Cardiac fibroblast (primary cell): Measurements from ENCODE around the gene SPAG4.
A peak's percentile ranks its signal among the peaks of the same experiment; 100 is the strongest.

Experiments
- DNase-seq, 2 donors: peaks; one replicate each; pipeline versions ENCODE4 v3.0.0 to v3.0.0-alpha.2; 2010; ENCODE audit warnings: low read depth in 2 of 2
- H3K4me3 ChIP-seq, 2 donors: replicated peaks in 1 of 2; 1 replicate in 1 of 2; 2 replicates in 1 of 2; pipeline ENCODE4 v1.5.1; 2011; ENCODE audit warnings: low read depth in 2 of 2, low read length in 2 of 2, mild to moderate bottlenecking in 2 of 2, moderate library complexity in 1 of 2
- TF ChIP-seq, protein P1 (sequence below): IDR thresholded peaks from one replicate; pipeline ENCODE4 v1.5.1; 2011; ENCODE audit warnings: low read depth, mild to moderate bottlenecking, low read length, inconsistent platforms

Gene SPAG4

DNA sequence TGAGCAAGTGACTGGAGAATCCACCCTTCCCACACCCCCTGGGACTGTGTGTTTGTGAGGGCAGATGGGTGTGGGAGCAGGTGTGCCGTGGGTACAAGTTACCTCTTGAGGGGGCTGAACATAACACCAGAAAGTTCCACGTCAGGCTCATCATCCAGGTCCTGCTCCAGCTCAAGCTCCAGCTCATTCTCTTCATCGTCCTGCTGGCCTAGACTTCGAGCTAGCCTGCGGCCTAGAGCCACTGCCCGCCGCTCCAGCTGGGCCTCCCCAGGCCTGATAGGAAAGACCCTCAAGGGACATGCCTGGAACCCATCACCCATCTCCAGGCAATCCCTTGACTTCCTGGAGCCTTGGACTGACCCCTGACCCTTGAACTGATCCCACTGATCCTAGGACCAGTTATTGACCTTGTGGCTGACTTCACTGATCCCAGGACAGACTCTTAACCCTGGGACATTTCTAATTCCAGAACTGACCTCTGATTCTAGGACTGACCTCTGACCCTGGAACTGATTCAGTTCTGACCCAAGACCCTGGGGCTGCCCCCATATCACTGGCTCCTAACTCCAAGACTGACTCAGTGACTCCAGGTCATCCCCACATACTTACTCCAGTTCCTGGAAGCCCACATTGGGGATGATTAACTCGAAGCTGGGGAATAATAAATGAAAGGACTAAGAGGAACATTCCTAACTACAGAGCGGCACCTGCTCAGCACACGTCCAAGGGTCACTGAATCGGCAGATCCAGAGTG lies 11.8 kb upstream of the SPAG4 start:
- H3K4me3 ChIP-seq: no peak overlapping the region
- TF ChIP-seq, protein P1, sequence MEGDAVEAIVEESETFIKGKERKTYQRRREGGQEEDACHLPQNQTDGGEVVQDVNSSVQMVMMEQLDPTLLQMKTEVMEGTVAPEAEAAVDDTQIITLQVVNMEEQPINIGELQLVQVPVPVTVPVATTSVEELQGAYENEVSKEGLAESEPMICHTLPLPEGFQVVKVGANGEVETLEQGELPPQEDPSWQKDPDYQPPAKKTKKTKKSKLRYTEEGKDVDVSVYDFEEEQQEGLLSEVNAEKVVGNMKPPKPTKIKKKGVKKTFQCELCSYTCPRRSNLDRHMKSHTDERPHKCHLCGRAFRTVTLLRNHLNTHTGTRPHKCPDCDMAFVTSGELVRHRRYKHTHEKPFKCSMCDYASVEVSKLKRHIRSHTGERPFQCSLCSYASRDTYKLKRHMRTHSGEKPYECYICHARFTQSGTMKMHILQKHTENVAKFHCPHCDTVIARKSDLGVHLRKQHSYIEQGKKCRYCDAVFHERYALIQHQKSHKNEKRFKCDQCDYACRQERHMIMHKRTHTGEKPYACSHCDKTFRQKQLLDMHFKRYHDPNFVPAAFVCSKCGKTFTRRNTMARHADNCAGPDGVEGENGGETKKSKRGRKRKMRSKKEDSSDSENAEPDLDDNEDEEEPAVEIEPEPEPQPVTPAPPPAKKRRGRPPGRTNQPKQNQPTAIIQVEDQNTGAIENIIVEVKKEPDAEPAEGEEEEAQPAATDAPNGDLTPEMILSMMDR: no peak
- DNase-seq: no peak

DNA sequence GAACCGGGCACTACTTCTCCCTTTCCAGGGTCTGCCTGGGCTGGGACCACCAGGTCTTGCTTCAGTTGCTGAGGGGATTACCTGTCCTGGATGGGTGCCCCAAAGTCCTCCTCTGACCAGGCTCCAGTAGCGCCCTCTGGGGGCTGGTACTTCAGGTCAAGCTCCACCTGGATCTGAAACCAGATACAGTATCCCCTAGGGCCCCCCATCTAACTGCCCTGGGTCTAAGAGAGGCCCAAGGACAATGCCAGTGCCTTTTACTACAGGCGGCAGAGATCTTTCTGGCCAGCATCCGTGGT lies 11.2 kb upstream of the SPAG4 start:
- DNase-seq: no peak
- TF ChIP-seq, protein P1: peak; percentile 21
- no peak overlapping the region for H3K4me3 ChIP-seq

DNA sequence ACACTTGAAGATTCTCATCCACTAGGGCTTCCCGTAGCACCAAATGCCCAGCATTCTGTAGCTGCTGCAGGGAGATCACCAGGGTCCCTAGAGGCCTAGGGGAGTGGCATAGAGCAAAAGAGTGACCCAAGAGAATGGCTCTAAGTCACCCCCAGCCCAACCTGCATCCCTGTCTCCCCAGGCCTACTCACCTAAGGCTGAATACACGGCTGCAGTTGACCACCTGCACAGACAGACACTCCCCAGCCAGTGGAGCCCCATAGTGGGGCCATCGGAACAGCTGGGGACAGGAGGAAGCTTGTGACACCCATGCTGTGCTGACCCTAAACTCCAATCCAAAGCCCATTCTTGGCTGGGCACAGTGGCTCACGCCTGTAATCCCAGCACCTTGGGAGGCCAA lies 9.5 kb upstream of the SPAG4 start:
- TF ChIP-seq, protein P1: no peak
- no peak for DNase-seq

DNA sequence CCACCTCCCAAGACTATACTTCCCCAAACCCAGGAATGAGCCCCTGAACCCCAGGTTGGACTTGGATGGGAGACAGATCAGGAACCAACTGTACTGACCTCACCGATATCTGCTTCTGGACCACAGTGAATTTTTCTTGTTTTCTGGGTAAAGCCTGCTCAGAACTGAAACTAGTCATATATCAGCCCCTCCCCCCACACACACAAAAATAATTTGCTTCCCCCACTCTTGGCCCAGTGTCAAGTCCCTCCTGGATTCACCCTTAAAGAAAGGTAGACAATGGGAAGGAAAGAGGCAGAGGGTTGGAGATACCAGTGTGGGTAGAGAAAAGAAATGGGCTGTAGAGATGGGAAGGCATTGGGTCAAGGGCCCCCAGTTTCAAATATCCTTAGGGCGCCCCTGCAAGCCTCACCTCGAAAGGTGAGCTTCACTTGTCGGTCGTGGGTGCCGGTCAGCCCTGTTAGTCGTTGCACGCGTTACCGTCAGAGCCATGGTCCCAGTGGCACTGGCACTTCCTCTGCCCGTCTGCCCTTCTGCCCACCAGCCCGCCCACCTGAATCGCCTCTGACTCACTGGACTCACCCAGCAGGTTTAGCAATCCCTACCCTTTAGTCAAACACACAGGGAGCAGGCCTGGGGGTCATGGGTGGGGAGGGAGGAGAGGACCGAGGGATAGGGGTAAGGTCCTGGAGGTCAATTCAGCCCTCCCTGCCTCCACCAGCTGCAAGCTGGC lies 8.5 kb upstream of the SPAG4 start:
- H3K4me3 ChIP-seq: no peak overlapping the region
- TF ChIP-seq, protein P1: no peak
- DNase-seq: no peak

More for the DNA sequence above, 9.5 kb upstream of the SPAG4 start:
- no peak overlapping the region for H3K4me3 ChIP-seq

DNA sequence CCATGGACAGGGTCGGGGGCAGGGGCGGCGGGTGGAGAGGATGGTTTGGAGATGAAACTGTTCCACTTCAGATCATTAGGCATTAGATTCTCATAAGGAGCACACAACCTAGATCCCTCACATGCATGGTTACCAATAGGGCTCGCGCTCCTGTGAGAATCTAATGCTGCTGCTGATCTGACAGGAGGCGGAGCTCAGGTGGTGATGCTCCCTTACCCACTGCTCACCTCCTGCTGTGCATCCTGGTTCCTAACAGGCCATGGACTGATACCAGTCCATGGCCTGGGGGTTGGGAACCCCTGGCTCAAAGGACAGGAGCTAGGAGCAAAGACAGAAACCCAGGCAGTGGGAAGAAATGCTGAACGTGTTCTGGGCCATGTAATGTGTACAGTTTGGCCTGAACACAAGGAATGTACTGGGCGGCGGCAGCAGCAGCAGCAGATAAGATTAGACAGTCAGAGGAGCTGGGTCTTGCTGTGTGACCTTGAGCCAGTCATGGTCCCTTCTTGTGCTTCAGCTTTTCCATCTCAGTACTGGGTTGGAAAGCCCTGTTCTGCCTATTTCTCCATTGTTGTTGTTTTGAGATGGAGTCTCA lies 4.7 kb upstream of the SPAG4 start:
- TF ChIP-seq, protein P1: no peak

DNA sequence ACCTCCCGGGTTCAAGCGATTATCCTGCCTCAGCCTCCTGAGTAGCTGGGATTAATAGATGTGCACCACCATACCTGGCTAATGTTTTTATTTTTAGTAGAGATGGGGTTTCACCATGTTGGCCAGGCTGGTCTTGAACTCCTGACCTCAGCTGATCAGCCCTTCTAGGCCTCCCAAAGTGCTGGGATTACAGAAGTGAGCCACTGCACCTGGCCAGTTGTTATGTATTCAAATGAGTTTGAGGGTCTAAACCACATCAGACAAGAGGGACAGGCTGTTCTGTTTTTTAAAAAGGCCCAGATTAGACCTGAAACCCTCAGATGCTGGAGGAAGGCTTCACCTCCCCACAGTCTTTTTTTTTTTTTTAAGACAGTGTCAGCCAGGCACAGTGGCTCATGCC lies 4.1 kb upstream of the SPAG4 start:
- no peak for DNase-seq
- TF ChIP-seq, protein P1: no peak
- H3K4me3 ChIP-seq: no peak overlapping the region

More for the DNA sequence above, 4.7 kb upstream of the SPAG4 start:
- H3K4me3 ChIP-seq: no peak overlapping the region
- peak in 1 of 2 donors; percentile 45 for DNase-seq
